Measurements from ENCODE around the gene C11orf91. TPM values are rescaled to one million over a fixed set of nuclear protein-coding genes. Genes with fewer than 3 reads are reported as not detected.

Gene C11orf91
- total and polyA plus RNA-seq, 4 donors: not detected

- no peaks in the 10 kb centered on the region for H3K27me3 ChIP-seq (ENCODE audit: control insufficient read depth in 4 of 4, insufficient read depth in 4 of 4, low read length in 3 of 4)
- no peaks in the 10 kb centered on the region for H3K36me3 ChIP-seq (ENCODE audit: control insufficient read depth in 4 of 4, insufficient read depth in 3 of 4, low read depth in 1 of 4, low read length in 3 of 4)
- H3K27ac ChIP-seq (ENCODE audit: low read depth in 1 of 2, low read length in 2 of 2): peak overlapping the region; percentile 21 to 40
- peaks cover 7 to 28% (median 13%) of the 10 kb centered on the region in 4 donors for H3K4me1 ChIP-seq (ENCODE audit: control insufficient read depth in 4 of 4, insufficient read depth in 4 of 4, low read length in 3 of 4)
- H3K4me3 ChIP-seq (ENCODE audit: low read depth in 1 of 3, low read length in 3 of 3): no peak overlapping the region
- TF ChIP-seq GABPA (IDR thresholded peaks at IDR 0.05 in 1 of 2, conservative IDR thresholded peaks at IDR 0.05 in 1 of 2) (no peak), HNF4A (conservative IDR thresholded peaks at IDR 0.05) (no peak)
- H3K9ac ChIP-seq (ENCODE audit: low read depth in 1 of 2, low read length in 2 of 2): peak overlapping the region in 1 of 2 donors; percentile 55
- no peaks in the 10 kb centered on the region for H3K9me3 ChIP-seq (ENCODE audit: control insufficient read depth in 4 of 4, low read length in 3 of 4)
- no peak for DNase-seq (ENCODE audit: low spot score)
- 78% methylated on average over 5 of the region's 5 CpGs for WGBS
These were observed 8.1 kb downstream of the C11orf91 start for GRCh38 chr11:33692541-33692940.

GRCh38 chr11:33692013-33692504, 8.6 kb downstream of the C11orf91 start:
- Histone ChIP-seq H3K36me3 (ENCODE audit: control insufficient read depth in 4 of 4, insufficient read depth in 3 of 4, low read depth in 1 of 4, low read length in 3 of 4) (no peaks in the 10 kb centered on the region), H3K4me3 (ENCODE audit: low read depth in 1 of 3, low read length in 3 of 3) (no peak overlapping the region), H3K27ac (ENCODE audit: low read depth in 1 of 2, low read length in 2 of 2) (peak overlapping the region; percentile 40 to 67), H3K4me1 (ENCODE audit: control insufficient read depth in 4 of 4, insufficient read depth in 4 of 4, low read length in 3 of 4) (peaks cover 7 to 28% (median 13%) of the 10 kb centered on the region in 4 donors), H3K27me3 (ENCODE audit: control insufficient read depth in 4 of 4, insufficient read depth in 4 of 4, low read length in 3 of 4) (no peaks in the 10 kb centered on the region), H3K9ac (ENCODE audit: low read depth in 1 of 2, low read length in 2 of 2) (peak overlapping the region in 1 of 2 donors; percentile 55), H3K9me3 (ENCODE audit: control insufficient read depth in 4 of 4, low read length in 3 of 4) (no peaks in the 10 kb centered on the region)
- DNase-seq (ENCODE audit: low spot score): peak; percentile 33
- TF ChIP-seq, protein P1, sequence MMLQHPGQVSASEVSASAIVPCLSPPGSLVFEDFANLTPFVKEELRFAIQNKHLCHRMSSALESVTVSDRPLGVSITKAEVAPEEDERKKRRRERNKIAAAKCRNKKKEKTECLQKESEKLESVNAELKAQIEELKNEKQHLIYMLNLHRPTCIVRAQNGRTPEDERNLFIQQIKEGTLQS (IDR thresholded peaks at IDR 0.05): peak; percentile 13
- TF ChIP-seq HNF4G (IDR thresholded peaks at IDR 0.05) (no peak), RXRA (IDR thresholded peaks at IDR 0.05) (peak in 1 of 2 donors; percentile 26), SP1 (IDR thresholded peaks at IDR 0.05) (peak; percentile 30), JUND (IDR thresholded peaks at IDR 0.05) (peak; percentile 89 to 93), RAD21 (IDR thresholded peaks at IDR 0.05) (peak; percentile 4 to 19)
- 47% methylated on average over 9 of the region's 9 CpGs for WGBS

GRCh38 chr11:33691066-33691864, 9.4 kb downstream of the C11orf91 start:
- Histone ChIP-seq H3K27me3 (ENCODE audit: control insufficient read depth in 4 of 4, insufficient read depth in 4 of 4, low read length in 3 of 4) (no peaks in the 10 kb centered on the region), H3K36me3 (ENCODE audit: control insufficient read depth in 4 of 4, insufficient read depth in 3 of 4, low read depth in 1 of 4, low read length in 3 of 4) (no peaks in the 10 kb centered on the region), H3K9me3 (ENCODE audit: control insufficient read depth in 4 of 4, low read length in 3 of 4) (no peaks in the 10 kb centered on the region), H3K4me3 (ENCODE audit: low read depth in 1 of 3, low read length in 3 of 3) (no peak overlapping the region), H3K27ac (ENCODE audit: low read depth in 1 of 2, low read length in 2 of 2) (peak overlapping the region; percentile 40 to 67), H3K4me1 (ENCODE audit: control insufficient read depth in 4 of 4, insufficient read depth in 4 of 4, low read length in 3 of 4) (peaks cover 7 to 28% (median 13%) of the 10 kb centered on the region in 4 donors), H3K9ac (ENCODE audit: low read depth in 1 of 2, low read length in 2 of 2) (peak overlapping the region; percentile 0 to 55)
- DNase-seq (ENCODE audit: low spot score): peak; percentile 32
- TF ChIP-seq NR2F2 (IDR thresholded peaks at IDR 0.05) (no peak), RAD21 (IDR thresholded peaks at IDR 0.05) (peak in 1 of 2 donors; percentile 25), FOXA2 (IDR thresholded peaks at IDR 0.05) (peak; percentile 5), HNF4A (conservative IDR thresholded peaks at IDR 0.05) (peak; percentile 46 to 70), REST (IDR thresholded peaks at IDR 0.05) (no peak), GABPA (IDR thresholded peaks at IDR 0.05 in 1 of 2, conservative IDR thresholded peaks at IDR 0.05 in 1 of 2) (no peak), EGR1 (IDR thresholded peaks at IDR 0.05; ENCODE audit: low read depth in 2 of 2) (peak in 1 of 2 donors; percentile 19), FOXA1 (IDR thresholded peaks at IDR 0.05) (no peak), YY1 (IDR thresholded peaks at IDR 0.05) (peak; percentile 74), HNF4G (IDR thresholded peaks at IDR 0.05) (no peak), TAF1 (conservative IDR thresholded peaks at IDR 0.05) (no peak), RXRA (IDR thresholded peaks at IDR 0.05) (peak; percentile 36 to 79), JUND (IDR thresholded peaks at IDR 0.05) (peak in 1 of 2 donors; percentile 31), SP1 (IDR thresholded peaks at IDR 0.05) (no peak)
- TF ChIP-seq, protein P2, sequence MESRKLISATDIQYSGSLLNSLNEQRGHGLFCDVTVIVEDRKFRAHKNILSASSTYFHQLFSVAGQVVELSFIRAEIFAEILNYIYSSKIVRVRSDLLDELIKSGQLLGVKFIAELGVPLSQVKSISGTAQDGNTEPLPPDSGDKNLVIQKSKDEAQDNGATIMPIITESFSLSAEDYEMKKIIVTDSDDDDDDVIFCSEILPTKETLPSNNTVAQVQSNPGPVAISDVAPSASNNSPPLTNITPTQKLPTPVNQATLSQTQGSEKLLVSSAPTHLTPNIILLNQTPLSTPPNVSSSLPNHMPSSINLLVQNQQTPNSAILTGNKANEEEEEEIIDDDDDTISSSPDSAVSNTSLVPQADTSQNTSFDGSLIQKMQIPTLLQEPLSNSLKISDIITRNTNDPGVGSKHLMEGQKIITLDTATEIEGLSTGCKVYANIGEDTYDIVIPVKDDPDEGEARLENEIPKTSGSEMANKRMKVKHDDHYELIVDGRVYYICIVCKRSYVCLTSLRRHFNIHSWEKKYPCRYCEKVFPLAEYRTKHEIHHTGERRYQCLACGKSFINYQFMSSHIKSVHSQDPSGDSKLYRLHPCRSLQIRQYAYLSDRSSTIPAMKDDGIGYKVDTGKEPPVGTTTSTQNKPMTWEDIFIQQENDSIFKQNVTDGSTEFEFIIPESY (IDR thresholded peaks at IDR 0.05): no peak
- TF ChIP-seq, protein P3, sequence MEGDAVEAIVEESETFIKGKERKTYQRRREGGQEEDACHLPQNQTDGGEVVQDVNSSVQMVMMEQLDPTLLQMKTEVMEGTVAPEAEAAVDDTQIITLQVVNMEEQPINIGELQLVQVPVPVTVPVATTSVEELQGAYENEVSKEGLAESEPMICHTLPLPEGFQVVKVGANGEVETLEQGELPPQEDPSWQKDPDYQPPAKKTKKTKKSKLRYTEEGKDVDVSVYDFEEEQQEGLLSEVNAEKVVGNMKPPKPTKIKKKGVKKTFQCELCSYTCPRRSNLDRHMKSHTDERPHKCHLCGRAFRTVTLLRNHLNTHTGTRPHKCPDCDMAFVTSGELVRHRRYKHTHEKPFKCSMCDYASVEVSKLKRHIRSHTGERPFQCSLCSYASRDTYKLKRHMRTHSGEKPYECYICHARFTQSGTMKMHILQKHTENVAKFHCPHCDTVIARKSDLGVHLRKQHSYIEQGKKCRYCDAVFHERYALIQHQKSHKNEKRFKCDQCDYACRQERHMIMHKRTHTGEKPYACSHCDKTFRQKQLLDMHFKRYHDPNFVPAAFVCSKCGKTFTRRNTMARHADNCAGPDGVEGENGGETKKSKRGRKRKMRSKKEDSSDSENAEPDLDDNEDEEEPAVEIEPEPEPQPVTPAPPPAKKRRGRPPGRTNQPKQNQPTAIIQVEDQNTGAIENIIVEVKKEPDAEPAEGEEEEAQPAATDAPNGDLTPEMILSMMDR (IDR thresholded peaks at IDR 0.05; ENCODE audit: low read depth, low read length, missing input control): no peak
- TF ChIP-seq, protein P4, sequence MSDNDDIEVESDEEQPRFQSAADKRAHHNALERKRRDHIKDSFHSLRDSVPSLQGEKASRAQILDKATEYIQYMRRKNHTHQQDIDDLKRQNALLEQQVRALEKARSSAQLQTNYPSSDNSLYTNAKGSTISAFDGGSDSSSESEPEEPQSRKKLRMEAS (IDR thresholded peaks at IDR 0.05): peak; percentile 50
- TF ChIP-seq, protein P1 (IDR thresholded peaks at IDR 0.05): no peak
- 48% methylated on average over 6 of the region's 6 CpGs for WGBS

Data from liver (tissue), 9 donors.